ENCODE data around the gene GRM1.
"Not testable (repeated sequence)": the region's sequence is repeated elsewhere in the genome, so short reads cannot be mapped to it uniquely, and the experiment has no call there.

Gene GRM1

DNA sequence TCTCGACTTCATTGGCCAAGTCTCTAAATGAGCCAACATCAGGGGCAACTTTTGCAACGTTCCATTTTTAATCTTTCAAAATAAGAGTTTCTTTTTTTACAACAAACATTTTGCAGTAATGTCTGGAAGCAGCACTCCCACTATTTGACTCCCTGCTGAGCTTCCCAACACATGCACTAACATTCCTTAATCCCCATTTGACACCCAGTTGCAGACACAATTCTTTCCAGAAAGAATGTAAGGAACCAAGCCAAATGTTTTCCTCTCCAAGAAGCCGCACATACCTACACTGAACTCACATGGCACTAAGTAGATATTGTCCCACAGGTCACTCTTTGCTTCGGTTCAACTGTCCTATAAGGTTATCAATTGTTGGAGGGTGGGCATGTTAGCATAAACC lies 165.6 kb downstream of the GRM1 start:
- DNase-seq, result no peak

DNA sequence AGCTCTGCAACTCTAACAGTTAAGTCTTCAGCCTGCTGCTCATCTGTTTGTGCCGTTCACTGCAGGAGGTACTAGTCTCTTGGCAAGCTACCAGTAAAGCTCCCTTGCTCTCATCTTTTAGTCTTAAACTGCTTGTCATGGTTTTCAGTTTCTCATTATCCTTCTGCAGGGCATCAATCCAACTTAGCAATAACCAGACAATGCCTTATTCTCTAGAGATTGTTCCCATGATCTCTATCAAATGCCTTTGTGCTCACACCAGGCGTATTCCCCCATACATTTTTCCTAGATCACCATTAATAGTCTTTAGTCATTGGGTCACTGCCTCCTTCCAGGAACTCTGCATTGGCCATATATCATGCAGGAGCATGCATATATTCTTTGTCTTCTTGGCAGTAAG lies 171.3 kb downstream of the GRM1 start:
- DNase-seq, result no peak

DNA sequence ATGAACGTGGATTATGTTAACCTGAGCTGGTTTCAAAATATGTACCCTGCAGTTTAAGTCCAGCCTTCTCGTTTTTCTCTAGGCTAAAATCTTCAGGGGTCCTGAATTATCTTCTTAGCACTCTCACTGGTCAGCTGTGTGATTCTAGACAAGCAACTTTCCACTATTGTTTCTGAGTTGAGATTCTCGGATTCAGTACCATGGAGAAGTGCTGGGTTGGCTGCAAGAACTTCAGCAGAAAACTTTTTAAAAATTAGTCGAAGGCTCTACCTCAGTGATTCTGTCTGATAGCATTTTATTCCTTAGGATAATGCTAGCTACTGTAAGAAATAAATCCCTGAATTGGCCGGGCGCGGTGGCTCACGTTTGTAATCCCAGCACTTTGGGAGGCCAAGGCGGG lies 173.7 kb downstream of the GRM1 start:
- no peak for DNase-seq

DNA sequence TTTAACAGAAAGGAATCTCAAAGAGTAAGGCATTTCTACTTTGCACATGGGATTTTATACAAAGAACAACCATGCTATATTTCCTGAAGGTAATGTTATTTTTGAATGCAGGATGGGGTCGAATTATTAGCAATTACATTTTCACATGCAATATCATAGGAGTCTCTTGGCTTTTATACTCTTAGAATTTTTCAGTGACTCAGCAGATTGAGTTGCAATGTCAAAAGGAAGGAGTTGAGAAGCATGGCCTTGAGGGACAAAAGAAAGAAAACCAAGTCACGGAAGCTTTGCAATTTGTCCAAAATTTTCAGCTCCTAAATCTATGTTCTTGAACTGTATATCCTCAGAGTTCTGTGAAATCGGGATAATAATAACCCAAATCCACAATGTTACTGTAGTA lies 181.1 kb downstream of the GRM1 start:
- no peak for DNase-seq

DNA sequence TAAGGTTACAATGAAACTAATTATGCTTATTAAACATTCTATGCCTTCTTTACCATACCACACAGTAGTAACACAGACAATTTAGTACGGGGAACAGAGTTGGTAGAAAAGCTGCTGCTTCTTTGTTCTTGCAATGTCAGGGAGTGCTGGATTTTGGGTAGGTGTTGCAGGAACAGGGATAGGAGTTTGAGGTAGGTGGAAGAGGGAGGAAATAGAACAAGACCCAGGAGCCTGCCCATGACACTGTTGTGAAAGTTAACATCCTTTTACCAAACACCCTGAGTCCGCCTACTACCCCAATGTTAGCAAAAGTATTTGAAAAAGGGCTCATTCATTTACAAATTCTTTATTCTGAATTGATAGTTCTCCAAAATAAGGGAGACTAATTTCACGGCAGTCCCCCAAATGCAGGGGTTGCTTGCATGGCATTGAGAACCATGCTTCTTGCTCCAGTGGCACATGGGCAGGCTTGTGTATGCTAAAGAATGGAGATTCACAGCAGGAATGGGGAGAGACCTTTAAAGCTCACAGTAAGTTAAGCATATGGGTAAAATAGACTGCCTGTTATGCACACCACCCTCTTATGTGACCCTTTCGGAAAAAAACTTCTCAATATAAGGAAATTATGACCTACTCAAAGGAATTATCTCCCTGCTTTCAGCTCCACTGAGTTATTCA lies 181.7 kb downstream of the GRM1 start:
- no peak for DNase-seq

DNA sequence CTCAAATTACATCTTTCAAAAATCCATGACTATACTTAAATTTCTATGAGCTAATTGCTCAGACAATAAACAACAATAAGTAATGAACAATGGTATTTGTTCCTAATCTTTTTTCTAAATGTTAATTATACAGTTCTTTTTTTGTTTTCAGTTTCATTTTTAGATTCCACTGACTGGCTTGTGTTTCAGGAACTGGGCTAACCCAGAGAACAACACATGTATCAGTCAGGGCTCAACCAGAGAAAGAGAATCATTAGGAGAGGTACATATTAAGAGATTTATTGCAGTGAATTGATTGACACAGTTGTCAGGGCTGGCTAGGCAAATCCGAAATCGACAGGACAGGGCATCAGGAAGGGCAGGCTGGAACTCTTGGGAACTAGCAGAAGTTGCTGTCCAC lies 182.8 kb downstream of the GRM1 start:
- DNase-seq, result no peak

DNA sequence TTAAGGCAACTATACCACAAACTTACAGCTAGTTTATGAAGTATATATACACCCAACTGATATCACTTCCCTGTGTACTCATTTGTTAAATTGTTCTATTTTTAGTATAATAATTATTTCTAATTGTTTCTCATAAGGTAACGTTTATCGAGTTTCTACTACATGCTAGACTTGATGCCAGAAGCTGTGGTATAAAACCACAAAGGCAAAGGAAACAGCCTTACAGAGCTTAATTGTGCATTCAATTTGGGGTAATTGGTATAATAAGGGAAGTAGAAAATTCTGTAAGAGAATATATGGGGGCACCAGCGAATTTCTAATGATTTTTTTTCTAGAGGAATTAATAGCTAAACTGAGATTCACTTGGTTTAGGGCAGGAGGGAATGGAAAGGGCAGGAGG lies 183.9 kb downstream of the GRM1 start:
- DNase-seq, result no peak

DNA sequence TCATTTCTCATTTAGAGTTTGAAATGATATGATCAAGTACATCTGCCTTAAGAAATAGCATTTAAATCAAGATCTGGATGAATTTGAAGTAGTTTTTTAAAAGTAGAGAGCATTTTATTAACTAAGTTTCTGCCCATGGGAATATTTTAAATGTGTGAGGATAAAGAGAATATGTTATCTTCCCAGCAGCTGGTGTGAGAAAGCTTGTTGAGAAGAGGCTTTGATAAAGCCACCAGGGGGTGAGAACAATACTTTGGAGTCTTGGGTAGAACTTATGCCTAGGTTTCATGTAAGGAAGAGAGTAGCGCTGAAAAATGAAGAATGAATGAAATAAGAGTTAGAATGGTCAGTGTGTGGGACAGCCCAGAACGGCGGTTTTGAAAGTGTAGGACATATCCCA lies 190.2 kb downstream of the GRM1 start:
- no peak for DNase-seq

DNA sequence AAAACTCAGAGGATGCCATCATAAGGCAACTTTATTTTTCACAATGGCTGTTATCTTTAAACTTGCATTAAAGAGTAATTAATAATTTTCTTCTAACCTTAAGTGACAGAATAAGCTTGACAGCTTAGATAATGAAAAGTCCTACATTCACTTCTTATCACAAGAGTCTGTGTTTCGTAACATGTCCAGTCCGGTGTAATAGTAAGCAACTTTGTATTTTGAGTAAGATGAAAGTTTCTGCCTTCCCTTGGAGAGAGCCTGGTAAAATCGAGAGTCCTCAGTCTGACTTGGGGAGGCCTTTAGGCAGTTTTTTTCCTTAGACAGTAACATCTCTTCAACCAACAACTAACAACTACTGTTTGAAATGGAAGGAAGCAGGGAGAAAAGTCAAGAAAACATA lies 195.6 kb downstream of the GRM1 start:
- no peak for DNase-seq

DNA sequence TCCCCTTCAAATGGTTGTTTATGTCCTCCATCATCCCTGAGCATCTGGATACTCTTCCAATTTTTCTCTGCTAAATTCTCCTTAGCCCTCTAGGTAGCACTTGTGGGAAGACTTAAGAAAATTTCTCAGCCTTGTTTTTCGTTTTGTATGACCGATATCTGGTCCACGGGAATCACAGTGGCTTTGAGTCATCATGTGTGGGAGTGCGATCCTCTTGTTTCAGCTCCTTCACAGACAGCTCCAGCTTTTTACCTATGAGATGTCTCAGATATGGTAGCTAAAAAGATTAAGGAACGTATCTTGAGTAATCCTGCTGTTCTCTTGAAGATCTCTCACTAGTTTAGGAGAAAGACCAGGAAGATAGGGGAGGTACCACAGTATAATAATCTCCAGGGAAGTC lies 196.1 kb downstream of the GRM1 start:
- DNase-seq, result no peak

DNA sequence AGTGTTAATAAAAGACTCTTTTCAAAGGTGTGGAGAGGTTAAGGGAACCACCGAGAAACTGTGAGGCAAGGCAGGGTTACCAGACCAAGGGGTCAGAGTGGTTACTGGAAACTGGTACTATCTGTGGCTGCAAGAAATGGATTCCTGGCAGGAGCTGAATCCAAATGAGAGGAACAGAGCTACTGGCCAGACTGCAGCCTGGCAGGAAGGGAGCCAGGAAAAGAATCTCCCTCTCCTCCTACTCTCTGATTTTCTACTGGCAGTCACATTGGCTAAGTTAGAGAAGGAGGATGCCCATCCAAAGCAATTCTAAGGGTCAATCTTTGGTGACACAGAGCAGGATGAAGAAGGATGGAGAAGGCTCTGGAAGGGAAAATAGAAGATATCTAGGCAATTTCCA lies 211.5 kb downstream of the GRM1 start:
- no peak for DNase-seq

DNA sequence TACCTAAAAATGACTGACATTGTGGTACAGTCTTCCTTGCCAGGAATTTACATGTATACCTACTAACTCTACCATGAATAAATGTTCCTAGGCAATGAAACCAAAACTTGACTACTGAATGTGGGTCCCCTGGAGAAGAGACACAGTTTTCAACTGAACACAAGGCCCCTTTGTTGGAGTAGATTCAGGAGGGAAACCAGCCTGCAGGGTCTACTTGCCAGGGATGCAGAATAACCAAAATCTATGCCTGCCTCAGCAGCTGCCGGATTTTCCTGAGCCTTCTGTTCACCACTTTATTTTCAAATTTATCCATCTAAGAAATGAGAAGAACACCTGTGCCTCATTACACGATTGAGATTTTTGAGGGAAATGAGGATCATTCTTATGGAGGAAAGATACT lies 211.9 kb downstream of the GRM1 start:
- no peak for DNase-seq

DNA sequence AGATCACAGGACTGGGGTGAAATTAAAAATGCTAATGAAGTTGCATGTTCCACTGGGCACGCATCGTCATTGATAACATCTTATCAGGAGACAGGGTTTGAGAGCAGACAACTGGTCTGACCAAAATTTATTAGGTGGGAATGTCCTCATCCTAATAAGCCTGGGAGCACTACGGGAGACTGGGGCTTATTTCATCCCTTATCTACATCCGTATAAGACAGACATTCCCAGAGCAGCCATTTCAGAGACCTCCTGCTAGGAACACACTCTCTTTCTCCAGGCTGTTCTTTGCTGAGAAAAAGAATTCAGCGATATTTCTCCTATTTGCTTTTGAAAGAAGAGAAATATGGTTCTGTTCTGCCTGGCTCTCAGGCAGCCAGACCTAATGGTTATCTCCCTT lies 214.8 kb downstream of the GRM1 start:
- DNase-seq, result not testable (repeated sequence)

DNA sequence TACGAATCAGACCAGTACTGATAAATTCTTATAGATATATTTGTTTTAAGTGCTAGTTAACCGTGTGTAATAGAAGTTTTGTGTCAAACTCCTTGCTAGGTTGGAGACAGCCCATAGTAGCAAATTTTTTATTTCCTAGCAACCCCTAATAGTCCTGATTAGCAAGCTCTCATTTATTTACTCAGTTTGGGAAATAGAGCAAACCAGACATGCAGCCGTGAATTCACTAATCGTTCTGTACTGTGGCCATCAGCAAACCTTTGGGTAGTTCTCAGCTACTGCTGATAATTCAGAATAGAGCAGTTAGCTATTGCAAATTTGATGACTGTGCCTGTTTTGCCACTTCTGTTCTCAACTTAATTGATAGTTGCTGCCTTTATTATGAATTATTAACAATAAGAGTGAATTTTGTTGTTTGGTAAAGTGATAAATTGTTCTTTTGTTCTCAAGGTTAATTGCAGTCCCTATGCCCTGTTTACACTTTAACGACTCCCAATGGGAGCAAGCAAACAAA lies 215.8 kb downstream of the GRM1 start:
- DNase-seq, result no peak

DNA sequence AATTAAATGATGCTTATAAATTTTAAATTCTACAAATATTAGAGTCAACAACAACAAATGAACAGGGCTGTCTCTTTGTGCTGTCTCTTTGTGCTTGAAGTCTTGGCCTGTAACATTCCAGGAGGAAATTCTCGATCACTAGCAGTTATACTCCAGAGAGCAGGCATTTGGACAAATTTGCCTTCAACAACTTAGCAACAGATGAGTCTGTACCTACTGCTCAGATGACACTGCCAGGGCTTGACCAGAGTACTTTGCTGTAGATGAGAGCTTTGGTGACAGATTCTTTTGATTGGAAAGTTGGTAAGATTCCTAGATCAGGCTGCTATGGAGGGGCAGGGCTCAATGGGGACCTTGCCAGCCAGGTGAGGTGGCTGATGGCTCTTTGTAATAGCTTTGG lies 217.2 kb downstream of the GRM1 start:
- no peak for DNase-seq

DNA sequence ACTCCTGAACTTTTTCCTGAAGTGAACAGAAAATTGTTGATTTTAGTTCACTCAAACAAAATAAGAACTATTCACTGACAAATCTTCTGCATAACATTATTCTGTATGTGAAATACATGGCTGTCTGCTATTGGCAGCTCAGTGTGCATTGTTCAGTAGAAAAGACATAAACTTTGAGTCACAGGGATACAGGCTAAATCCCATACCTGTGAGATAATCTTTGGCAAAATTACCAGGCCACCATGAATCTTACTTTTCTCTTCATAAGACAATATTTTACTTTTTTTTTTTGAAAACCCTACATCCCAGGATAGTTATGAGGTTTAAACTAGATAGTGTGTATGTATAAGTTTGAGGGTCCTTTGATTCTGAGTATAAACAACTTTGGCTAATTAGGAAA lies 224.8 kb downstream of the GRM1 start:
- DNase-seq, result no peak

DNA sequence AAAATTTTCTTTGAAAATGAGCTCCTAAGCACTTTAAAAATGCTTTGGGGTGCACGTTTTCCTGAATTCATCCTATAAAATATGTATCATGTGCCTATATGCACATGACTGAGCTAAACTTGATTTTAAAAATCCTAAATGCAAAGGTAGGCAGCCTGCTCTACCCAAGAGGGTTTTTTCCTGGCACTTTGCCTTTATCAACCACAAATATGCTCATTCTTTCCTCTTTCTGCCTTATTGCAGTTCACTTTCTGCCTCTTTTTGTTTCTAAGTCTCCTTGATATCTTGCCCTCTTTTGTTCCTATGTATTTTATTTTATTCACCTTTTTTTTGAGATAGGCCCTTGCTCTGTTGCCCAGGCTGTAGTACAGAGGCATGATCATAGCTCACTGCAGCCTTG lies 229.3 kb downstream of the GRM1 start:
- DNase-seq, result no peak

DNA sequence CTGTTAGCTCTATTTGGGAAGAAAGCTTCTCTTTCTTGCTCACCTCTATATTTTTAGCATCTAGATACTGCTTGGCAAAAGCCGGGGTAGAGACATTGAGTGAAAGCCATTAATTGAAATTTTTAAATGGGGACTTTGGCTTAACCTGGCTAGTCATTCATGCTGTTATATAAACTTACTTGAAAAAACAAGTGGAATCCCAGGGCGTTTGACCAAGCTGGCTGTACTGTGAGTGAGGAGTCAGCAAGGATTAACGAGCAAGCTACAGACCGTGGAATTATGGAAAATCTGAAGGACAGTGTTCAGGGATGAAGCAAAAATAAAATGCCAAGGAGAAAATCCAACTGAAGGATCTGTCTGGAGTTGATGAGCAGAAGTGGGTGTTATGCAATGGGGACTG lies 232.0 kb downstream of the GRM1 start:
- DNase-seq, result no peak

DNA sequence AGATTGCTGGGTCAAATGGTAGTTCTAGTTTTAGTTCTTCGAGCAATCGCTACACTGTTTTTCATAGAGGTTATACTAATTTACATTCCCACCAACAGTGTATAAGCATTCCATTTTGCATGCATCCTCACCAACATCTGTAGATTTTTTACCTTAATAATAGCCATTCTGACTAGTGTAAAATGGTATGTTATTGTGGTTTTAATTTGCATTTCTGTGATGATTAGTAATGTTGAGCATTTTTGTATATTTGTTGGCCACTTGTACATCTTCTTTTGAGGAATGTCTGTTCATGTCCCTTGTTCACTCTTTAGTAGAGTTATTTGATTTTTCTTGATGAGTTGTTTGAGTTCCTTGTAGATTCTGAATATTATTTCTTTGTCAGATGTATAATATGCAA lies 236.2 kb downstream of the GRM1 start:
- no peak for DNase-seq

DNA sequence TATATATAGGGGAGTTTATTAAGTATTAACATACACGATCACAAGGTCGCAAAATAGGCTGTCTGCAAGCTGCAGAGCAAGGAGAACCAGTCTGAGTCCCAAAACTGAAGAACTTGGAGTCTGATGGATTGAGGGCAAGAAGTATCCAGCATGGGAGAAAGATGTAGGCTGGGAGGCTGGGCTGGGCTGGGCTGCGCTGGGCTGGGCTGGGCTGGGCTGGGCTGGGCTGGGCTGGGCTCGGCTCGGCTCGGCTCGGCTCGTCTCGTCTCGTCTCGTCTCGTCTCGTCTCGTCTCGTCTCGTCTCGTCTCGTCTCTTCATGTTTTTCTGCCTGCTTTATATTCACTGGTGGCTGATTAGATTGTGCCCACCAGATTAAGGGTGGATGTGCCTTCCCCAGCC lies 238.6 kb downstream of the GRM1 start:
- no peak for DNase-seq

DNA sequence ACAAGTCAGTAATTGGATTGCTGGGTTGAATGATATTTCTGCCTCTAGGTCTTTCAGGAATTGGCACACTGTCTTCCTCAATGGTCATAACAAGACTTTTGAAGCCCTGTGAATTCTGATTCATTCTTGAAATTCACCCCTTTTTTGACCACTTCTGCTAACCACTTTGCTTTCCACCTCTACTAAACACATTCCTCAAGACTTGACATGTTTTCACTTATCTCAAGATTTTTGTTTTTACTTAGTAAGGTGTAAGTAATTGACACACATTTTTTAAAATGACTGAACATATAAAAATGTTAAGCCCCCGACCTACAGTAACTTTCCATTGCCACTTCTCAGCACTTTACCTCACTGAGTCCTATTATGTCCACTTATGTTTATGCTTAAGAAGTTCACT lies 239.1 kb downstream of the GRM1 start:
- no peak for DNase-seq

DNA sequence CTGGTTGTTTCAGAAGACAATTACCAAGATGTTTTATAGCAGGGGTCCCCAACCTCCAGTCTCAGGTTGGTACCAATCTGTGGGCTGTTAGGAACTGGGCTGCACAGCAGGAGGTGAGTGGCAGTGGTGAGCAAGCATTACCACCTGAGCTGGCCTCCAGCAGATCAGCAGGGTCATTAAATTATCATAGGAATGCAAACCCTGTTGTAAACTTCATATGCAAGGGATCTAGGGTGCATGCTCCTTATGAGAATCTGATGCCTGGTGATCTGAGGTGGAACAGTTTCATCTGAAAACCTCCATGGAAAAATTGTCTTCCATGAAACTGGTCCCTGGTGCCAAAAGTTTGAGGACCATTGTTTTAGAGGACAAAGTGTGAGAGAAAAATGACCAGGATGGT lies 240.6 kb downstream of the GRM1 start:
- no peak for DNase-seq

DNA sequence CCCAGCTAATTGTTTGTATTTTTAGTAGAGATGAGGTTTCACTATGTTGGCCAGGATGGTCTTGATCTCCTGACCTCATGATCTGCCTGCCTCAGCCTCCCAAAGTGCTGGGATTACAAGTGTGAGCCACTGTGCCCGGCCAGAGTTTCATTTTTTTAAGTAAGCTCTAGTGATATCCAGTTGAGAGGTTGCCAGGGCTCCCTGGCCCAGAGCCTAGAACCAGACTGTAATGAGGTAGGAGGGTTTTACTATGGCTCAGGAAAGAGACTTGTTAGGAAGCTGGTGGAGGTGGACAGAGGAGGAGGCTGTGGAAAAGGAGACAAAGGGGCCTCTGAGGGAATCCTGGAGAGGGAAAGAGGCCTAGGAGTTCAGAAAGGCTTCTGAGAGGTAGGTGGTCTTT lies 242.3 kb downstream of the GRM1 start:
- not testable (repeated sequence) for DNase-seq

DNA sequence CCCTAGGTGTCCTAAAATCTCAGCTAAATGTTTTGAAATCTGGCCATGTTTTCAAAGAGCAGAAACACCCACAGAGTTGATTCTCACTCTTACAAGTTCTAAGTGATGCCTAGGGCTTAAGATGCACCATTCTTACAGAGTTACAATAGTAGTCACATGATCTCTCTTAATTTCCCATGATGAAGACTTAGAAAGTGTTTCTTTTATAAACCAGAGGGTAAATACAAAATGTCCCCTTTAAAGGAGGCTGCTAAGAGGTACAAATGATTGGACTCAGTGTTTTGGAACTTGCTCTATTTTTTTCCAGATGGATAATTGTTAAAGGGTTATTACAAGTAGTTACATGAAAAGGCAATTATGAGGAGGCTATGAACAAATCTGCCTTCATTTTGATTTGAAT lies 244.6 kb downstream of the GRM1 start:
- DNase-seq, result no peak

DNA sequence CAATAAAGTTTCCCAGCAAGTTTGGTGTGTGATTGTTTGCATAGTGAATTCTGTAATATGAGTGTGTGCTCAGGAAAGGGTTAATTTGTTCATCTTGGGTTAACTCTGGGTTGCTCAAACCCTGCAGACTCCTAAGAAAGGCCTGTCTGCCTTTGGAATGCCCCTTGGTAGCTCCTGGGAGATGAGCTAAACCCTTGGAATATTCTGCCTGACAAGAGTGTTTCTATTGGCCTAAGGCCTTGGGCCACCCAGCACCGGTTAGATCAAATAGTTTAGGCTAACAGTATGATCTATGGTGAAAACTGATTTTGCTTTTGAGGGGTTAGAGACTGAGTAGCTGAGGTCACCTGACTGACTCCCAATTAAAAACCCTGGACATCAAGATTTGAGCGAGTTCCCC lies 248.3 kb downstream of the GRM1 start:
- no peak for DNase-seq
